Putamen (tissue), 1 donor: ENCODE data around the gene MFAP3L.
"Not testable (repeated sequence)": the region's sequence is repeated elsewhere in the genome, so short reads cannot be mapped to it uniquely, and the experiment has no call there.

Experiments
- DNase-seq: peaks from one replicate; pipeline ENCODE4 v3.0.0-alpha.2; 2016; ENCODE audit warnings: low spot score

The MFAP3L gene

DNA sequence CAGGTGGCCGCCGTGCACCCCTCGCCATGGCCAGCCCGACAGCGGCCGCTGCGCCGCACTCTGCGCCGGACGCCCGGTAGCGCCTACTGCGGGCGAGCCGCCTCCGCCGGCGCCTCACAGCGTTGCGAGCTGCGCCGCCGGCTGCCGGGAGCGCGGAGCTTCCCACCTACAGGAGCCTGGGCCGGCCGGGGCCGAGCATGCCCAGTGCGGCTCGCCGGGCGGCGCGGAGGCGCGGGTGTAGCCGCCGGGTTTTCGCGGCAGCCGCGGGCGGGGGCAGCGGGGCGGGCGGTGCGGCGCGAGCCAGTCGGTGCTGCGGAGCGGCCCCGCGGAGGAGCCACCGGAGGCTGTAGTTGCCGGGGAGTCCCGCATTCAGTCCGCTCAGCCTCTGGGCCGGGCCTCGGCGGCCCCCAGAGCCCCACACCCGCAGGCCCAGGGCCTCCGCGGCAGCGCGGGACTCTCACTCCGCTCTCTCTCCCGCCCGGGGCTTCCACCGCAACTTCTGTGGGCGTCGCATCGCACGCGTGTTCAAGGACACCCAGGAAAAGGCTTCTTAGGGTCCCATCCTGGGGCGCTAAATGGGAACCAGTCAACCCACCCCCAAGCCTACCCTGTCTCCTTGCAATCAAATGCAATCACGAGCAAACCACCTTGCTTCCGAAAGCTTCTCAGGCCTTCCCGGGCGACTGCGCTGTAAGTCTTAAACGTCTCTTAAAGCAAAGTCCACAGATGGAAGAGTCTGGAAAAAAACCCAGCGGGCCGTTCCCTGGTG lies at the start of gene MFAP3L:
Gene MFAP3L, minus strand, starts transcription at position 143 of the 769 bp plus-strand sequence. CDS start 20,518 bp downstream, outside the sequence.
- DNase-seq, result peak; percentile 91

DNA sequence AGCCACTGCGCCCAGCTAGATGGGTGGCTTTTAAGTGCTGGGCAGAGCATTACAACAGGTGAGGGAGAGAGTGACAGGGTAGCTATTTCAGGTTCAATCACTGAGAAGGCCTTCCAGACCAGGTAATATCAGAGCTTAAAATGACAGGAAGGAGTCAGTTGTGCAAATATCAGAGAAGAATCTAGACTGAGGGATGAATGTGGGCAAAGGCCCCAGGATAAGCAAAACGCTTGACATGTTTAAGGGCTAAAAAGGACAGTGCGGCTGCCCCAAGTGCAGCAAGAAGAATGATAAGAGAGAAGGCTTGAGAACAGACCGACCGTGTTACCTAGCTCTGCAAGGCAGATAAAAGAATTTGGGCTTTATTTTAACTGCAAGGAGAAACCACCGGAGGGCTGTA lies 45.0 kb upstream of the MFAP3L start:
- no peak for DNase-seq

- no peak for DNase-seq
Observed at GRCh38 chr4:170068438-170069128, 42.4 kb upstream of the MFAP3L start.

- no peak for DNase-seq
Observed at GRCh38 chr4:170059421-170059820, 33.2 kb upstream of the MFAP3L start.

DNA sequence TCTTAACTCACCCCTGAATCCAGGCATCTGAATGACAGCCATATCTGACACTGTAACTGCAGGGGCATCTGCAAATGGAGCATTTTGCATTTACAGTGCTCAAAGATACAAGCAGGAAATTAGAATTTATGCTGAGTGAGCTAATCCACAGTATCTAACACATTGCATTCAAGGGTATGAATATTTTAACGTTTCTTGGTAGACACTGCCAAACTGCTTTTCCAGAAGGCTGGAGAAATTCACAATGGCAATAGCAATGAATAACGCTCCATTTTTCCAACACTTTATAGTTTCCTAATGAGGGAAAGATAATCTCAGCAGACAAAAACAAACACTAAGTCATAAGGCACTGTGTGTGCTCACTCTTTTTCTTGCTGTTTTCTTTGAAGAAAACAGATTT lies 32.6 kb upstream of the MFAP3L start:
- DNase-seq, result no peak

DNA sequence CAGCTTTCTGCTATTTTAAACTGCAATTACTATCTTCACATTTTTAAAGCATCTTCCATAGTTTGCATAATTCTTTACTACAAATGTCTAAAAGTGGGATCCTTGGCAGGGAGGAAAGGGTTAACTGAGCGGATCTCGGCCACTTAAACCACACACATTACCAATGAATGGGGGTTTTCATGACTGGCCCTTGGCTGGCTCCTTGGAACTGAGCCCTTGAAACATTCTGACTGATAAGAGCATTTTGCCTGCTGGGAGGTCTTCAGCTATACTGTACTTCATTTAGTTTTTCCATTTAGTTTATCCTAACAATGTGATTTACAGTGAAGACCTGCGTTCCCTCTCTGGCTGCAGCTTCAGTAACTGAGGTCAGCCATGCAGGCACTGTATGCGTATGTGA lies 31.7 kb upstream of the MFAP3L start:
- no peak for DNase-seq

GRCh38 chr4:170052919-170053318 lies 26.7 kb upstream of the MFAP3L start:
- no peak for DNase-seq

- no peak for DNase-seq
Observed at GRCh38 chr4:170051402-170051801, 25.2 kb upstream of the MFAP3L start.

GRCh38 chr4:170049766-170050165 lies 23.6 kb upstream of the MFAP3L start:
- peak; percentile 60 for DNase-seq

- peak; percentile 75 for DNase-seq
Observed at GRCh38 chr4:170047771-170048354, 21.7 kb upstream of the MFAP3L start.

GRCh38 chr4:170046156-170046555 lies 20.0 kb upstream of the MFAP3L start:
- DNase-seq, result not testable (repeated sequence)

DNA sequence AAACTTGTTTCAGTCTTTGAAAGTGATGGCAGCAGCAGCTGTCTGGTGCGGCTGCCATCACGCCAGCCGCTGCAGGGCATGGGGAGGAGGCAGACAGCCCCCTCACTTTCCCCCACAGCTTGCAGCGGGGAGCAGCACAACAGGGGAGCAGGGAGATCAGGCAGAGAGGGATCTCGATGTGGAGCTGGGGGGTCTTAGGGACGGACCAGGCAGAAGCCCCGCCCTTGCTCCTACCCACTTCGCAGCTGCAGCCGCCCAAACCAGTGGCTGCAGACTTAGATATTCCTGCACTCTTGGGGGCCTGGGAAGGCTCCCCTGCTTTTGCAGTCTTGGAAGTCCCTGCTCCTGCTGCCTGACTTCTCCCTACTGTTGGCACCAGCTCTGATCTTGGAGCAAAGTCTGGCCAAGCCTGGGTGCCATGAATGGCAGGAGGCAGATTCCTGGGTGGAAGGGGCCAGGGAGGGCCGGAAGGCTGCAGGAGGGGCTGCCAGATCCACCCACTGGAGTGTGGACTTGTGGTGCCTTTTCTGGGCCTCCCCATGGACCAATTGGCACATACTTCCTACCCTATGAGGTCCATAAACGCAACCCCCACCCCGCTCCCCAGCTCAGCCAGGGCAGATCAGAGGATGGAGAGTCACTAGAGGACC lies 14.0 kb upstream of the MFAP3L start:
- DNase-seq, result no peak

DNA sequence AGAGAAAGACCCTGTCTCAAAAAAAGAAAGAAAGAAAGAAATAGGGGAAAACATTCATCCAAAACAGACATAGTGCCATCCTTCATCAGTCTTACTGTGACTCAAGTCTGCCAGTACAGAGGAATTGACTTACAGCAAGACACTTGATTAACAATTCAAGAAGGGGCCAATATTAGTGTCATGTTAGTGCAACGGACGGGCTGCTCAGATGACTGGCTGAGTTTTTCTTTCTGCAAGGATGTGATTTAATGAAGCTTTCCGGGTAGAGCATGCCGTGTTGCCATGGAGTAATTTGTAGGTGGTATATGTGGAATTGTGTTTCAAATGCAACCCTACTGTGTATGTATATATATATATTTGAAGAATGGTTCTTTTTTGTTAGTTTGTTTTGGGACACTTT lies 12.6 kb upstream of the MFAP3L start:
- no peak for DNase-seq

- no peak for DNase-seq
Observed at GRCh38 chr4:170038232-170038631, 12.0 kb upstream of the MFAP3L start.

GRCh38 chr4:170037481-170037880 lies 11.3 kb upstream of the MFAP3L start:
- DNase-seq, result no peak

GRCh38 chr4:170035845-170036244 lies 9.7 kb upstream of the MFAP3L start:
- DNase-seq, result no peak

- no peak for DNase-seq
Observed at GRCh38 chr4:170035231-170035630, 9.0 kb upstream of the MFAP3L start.

DNA sequence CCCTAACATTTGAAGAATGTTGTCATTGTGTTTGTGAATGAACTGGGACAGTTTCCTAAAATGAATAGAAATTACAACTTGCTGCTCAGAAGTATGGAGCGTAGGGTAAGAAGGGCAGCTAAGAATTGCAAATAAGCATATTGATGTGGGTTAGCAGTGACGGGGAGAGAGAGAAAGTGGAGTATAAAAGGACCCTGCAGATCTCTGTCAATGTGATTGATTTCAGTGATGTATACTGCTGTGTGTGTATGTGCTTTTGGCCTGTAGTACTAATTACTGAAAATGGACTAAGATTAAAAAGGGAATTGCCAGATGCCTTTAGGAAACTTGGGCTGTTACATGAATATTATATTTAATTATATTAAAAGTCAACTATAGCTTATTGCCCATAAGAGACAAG lies 7.8 kb upstream of the MFAP3L start:
- no peak for DNase-seq

GRCh38 chr4:170030121-170030520 lies 3.9 kb upstream of the MFAP3L start:
- no peak for DNase-seq

- peak; percentile 95 for DNase-seq
Observed at GRCh38 chr4:170027181-170027829, 1.1 kb upstream of the MFAP3L start.

- no peak for DNase-seq
Observed at GRCh38 chr4:170025523-170026252, 507 bp downstream of the MFAP3L start.
